HL-60 (cell line): Measurements from ENCODE around the gene ASCC3.

ENCODE experiments used
- DNase-seq, 2 experiments: peaks; one replicate each; pipeline ENCODE4 v3.0.0-alpha.2; 2010 to 2020; ENCODE audit warnings: low read depth in 1 of 2, low spot score in 1 of 2
- H3K27ac ChIP-seq: fragments of 250-450 bp; sonication (Bioruptor Pico); replicated peaks from 2 replicates; pipeline ENCODE4 v1.5.1; 2020; ENCODE audit warnings: mild to moderate bottlenecking, moderate library complexity
- H3K27me3 ChIP-seq: fragments of 250-450 bp; sonication (Bioruptor Pico); 2 replicates; pipeline ENCODE4 v1.5.1; 2021; ENCODE audit warnings: mild to moderate bottlenecking, moderate library complexity; ENCODE audit not compliant: insufficient read depth, poor library complexity, severe bottlenecking
- H3K4me3 ChIP-seq: replicated peaks from 2 replicates; pipeline ENCODE4 v1.5.1; 2011; ENCODE audit warnings: mild to moderate bottlenecking, control low read depth, low read length; ENCODE audit not compliant: insufficient read depth
- CTCF ChIP-seq: IDR thresholded peaks from one replicate; pipeline ENCODE4 v1.5.1; 2011; ENCODE audit warnings: low read length, control low read depth, inconsistent platforms; ENCODE audit not compliant: insufficient read depth
- GABPA ChIP-seq: IDR thresholded peaks from 2 replicates; pipeline ENCODE4 v1.6.1; 2012; ENCODE audit warnings: low read depth
- POLR2AphosphoS5 ChIP-seq: IDR thresholded peaks from 2 replicates; pipeline ENCODE4 v1.6.1; 2012; ENCODE audit warnings: low read depth
- REST ChIP-seq: IDR thresholded peaks from 2 replicates; pipeline ENCODE4 v1.6.1; 2012; ENCODE audit warnings: low read depth; ENCODE audit not compliant: insufficient replicate concordance
- SPI1 ChIP-seq: IDR thresholded peaks from 2 replicates; pipeline ENCODE4 v1.6.1; 2012; ENCODE audit warnings: low read depth, mild to moderate bottlenecking, borderline replicate concordance

Gene ASCC3

GRCh38 chr6:100622907-100623692, 258.0 kb downstream of the ASCC3 start:
- H3K4me3 ChIP-seq: no peak overlapping the region
- no peaks in the 10 kb centered on the region for H3K27me3 ChIP-seq
- no peak overlapping the region for H3K27ac ChIP-seq
- DNase-seq: peak in 1 of 2 experiments; percentile 20
- no peak for TF ChIP-seq REST
- no peak for TF ChIP-seq POLR2AphosphoS5
- no peak for TF ChIP-seq CTCF
- TF ChIP-seq GABPA: no peak
- TF ChIP-seq SPI1: no peak

GRCh38 chr6:100620085-100620840, 260.9 kb downstream of the ASCC3 start:
- no peak for DNase-seq
- Histone ChIP-seq H3K27ac (no peak overlapping the region), H3K4me3 (no peak overlapping the region), H3K27me3 (no peaks in the 10 kb centered on the region)
- TF ChIP-seq SPI1 (no peak), REST (no peak), GABPA (no peak), POLR2AphosphoS5 (no peak)

- Histone ChIP-seq H3K27ac (no peak overlapping the region), H3K4me3 (no peak overlapping the region), H3K27me3 (no peaks in the 10 kb centered on the region)
- DNase-seq: no peak
- TF ChIP-seq GABPA (no peak), SPI1 (no peak), REST (no peak), CTCF (no peak), POLR2AphosphoS5 (no peak)
These were observed 262.8 kb downstream of the ASCC3 start for GRCh38 chr6:100618351-100618671.
